ENCODE results near the gene SOX1. TPM values are rescaled to one million over a fixed set of nuclear protein-coding genes. Genes with fewer than 3 reads are reported as not detected.

Gene SOX1
- polyA plus RNA-seq, 4 donors = not detected

DNA sequence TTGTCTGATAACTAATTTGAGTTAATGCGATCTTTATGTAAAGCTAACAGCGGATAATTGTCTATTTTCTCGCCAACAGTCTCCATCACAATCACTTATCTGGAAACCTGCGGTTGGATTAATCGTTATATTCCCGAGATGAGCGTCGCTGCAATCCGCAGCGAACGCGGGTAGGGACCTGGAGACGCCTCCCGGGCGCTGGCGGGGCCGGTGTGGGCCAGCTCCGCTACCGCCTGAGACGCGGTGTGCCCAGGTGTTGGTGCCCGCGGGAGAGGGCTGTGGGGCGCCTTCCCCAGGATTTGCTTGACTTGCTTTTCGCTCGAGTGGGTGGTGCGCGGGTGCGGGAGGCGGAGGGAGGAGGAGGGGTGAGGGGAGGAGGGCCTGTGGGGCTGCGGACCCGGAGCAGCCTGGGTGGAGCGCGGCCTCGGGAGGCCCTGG is 38.3 kb downstream of the SOX1 start:
- DNase-seq (ENCODE audit: low read depth in 4 of 4, low spot score in 2 of 4) = no peak

DNA sequence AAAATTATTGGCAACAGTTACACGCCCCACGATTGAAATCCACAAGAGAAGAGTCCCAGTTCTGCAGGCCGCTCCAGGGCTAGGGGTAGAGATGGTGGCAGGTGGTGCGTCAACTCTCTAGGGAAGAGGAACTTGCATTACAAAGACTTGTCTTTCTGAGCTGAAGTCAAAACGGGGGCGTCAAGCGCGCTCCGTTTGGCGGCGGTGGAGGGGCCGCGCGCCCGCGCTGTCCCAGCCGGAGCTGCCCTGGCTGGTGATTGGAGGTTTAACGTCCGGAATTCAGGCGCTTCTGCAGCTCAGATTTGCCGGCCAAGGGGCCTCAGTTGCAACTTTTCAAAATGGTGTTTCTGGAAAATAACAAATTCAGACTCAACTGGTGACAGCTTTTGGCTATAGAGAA is 38.9 kb downstream of the SOX1 start:
- DNase-seq (ENCODE audit: low read depth in 4 of 4, low spot score in 2 of 4) = no peak

DNA sequence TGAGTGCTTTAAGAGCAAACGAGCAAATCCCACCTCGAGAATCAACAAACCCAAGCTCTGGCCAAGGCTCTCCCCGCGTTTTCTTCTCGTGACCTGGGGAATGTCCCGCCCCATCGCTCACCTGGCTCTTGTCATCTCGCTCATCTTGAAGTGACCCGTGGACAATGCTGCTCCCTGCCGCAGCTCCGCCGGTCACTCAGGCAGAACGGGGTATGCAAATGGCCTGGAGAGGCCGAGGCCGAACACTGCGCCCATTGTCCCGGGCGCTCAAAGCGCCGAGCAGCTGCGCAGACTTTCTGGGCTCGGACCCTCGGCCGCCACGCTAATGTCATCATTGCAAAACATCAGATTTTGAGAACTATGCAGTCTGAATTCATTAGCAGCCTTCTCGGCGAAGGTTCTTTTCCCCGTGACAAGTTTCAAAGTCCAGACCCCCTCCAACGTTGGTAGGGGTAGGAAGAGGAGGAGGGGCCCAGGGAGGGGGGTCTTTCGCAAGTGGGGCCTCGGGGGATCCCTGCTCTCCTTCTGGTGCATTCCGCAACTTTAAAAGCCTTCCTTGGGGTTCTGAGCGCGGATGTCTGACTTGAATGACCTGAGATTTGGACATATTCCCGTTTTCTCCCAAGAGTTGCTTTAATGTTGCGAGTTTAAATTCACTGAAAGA is 39.7 kb downstream of the SOX1 start:
- no peak for DNase-seq (ENCODE audit: low read depth in 4 of 4, low spot score in 2 of 4)

DNA sequence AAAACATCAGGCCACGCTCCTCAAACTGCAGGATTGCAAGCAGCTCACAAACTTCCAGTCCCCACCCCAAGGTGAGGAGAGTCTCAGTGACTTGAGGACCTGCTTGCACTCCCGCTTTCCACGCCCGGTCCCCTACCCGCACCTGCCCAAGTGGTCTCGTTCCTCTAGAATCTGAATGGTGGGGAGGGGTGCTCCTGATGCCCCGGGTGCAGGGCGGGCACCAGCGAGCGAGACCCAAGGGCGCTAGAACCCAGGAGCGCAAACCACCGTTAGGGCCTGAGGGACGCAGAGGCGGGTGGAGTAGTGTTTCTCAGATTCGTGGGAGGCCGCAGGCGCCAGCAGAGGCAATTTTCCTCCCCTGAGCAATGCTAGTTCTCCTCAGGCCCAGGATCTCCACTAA is 40.3 kb downstream of the SOX1 start:
- no peak for DNase-seq (ENCODE audit: low read depth in 4 of 4, low spot score in 2 of 4)

DNA sequence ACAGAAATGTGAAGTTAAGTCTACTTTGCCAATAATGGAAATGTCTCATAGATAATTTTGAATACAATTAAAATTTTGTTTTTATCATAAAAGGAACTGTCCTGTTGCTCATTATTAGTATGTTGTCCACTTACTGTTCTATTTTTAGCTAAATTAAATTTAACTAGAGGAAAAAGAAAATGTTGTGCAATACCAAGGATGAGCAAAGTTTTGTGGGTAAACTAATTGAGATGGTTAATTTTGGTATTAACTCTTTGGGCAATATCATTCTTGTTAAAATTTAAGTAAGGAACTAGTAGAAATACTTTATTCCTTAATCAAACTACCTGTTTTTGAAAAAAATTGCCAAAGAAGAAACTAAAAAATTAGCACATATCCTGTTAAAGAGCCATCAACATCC is 43.5 kb downstream of the SOX1 start:
- DNase-seq (ENCODE audit: low read depth in 4 of 4, low spot score in 2 of 4) = no peak

DNA sequence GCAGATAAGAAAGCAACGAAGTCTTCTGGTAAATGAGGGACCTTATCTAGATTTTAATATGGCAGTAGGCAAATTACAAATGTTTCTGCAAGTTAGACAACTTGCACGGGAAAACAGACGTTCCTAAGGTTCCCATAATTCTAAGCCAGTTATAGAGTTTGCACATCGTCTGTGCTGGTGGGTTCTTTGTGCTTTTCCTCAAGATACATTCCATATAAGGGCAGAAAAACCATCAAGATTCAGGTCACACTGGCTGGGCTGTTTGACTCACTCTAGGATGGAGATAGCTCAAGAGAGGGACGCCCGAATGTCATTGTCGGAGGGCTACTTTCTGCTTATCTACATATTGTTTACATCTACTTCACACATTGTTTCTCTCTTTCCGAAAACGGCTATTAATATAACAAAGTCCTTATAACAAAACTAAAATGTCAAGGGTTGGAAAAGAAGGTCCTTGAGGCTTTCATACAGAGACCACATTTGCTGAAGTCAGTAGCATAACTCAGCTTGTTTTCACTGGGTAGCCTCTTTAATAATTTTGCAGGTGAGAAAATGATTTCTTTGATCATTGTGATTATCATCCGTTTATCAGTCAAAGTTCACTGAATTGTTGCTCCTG is 44.4 kb downstream of the SOX1 start:
- no peak for DNase-seq (ENCODE audit: low read depth in 4 of 4, low spot score in 2 of 4)

DNA sequence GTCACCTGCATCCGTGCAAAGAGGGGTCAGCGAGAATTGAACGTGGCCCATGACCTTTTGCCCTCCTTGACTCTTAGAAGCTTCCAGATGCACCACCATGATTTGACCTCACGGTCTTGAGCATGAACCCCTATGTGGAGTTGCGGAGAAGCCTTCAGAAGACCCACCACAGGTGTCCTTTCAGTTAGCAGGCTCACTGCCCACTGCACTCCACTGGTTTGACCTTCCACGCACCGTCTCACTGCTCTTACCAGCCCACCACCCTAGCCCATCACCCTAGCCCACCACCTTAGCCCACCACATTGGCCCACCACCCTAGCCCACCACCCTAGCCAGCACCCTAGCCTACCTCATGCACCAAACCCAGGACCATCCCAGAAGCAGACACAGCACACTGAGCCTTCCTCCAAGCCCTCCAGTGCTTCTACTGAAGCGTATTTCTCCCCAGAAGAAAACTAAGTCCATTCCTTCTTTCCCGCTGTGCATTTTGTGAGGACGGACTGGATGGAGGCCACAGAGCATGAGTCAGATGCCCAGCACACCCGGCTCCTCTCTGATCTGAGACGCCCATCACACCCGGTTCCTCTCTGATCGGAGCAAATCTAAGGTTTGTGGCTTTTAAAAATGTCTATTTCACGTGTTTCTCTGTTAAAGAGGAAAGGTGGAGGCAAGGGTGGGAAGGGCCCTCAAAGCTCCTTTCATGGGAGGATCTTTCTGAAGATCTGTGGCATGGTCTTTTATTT is 45.8 kb downstream of the SOX1 start:
- DNase-seq (ENCODE audit: low read depth in 4 of 4, low spot score in 2 of 4) = no peak

DNA sequence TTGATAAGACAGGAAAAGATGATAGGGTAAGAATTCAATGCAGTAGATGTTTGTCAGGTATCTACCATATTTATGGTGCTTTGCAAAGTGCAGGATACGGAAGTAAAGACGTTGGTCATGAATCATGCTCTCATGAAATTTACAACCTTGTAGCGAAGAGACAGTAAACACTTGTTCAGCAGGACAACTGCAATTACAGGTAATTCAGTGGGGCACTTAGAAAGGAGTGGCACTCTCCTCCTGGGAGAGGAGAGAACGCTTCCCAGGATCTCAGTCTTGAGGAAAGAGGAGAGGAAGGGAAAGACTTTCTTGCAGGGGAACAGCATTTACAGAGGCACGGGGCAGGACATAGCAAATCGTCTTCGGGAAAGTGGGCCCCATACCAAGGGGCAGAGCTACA is 46.4 kb downstream of the SOX1 start:
- DNase-seq (ENCODE audit: low read depth in 4 of 4, low spot score in 2 of 4) = no peak

DNA sequence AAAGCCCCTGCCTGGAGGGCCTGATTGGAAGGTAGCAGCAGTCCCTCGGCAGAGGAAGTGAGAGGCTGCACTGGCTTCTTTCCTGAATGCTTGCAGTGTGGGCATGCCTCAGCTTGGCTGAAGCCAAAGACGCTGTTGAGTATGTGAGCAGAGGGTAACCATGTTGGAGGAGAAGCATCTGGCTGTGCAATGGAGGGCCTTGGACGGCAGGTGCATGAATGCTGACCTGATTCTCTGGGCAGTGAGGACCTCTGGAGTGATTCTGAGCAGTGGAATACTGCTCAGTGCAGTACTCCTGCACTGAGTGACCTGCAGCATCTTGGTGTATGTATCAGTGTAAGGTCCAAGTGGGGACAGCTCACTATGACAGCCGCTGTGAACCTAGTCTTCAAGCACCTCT is 46.9 kb downstream of the SOX1 start:
- DNase-seq (ENCODE audit: low read depth in 4 of 4, low spot score in 2 of 4) = no peak

DNA sequence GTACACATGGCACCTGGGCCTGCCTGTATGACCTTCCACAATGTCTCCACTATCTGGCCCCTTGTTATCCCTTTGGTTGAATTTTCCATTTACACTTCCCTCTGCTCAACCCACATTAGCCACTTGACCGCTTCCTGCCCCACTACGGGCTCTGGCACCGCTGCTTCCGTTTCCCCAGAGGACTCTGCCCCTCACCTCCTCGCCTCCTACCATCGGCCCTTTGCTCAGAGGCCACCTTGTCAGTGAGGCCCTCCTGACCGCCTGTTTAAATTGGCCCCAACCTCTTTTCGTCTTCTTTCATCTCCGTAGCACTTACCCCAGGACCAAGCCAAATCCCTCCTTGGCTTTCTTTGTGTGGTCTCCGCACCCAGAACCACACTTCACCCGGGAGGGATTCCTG is 47.4 kb downstream of the SOX1 start:
- no peak for DNase-seq (ENCODE audit: low read depth in 4 of 4, low spot score in 2 of 4)

DNA sequence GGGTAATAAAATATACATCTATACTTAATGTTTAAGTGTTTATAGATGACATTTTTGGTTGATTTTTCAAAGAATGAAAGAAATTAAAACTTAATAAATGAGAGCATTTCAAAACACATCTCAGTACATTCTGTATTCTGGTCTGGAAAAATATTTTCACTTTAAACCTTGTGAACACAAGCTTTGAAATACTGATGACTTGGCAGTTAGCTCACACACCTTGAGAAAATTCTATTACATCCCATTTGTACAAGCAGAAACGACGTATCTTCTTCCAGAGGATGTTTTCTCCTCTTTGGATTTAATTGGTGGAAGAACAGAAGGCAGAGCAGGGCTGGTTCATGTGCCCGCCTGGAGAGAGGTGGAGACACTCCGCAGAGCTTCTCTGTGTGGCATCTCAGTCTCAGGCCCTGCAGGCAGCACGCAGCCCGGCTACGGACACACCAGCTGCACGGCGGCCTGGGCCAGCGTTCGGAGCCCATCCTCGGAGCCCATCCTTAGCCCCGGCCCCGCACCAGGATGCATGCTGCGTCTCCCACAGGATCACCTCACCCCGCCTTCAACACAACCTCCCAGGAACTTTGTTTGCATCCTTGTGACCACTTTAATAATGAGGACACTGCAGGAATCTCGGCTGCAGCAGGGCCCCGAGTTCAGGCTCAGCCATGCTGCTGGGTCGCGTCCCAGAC is 48.6 kb downstream of the SOX1 start:
- DNase-seq (ENCODE audit: low read depth in 4 of 4, low spot score in 2 of 4) = no peak

DNA sequence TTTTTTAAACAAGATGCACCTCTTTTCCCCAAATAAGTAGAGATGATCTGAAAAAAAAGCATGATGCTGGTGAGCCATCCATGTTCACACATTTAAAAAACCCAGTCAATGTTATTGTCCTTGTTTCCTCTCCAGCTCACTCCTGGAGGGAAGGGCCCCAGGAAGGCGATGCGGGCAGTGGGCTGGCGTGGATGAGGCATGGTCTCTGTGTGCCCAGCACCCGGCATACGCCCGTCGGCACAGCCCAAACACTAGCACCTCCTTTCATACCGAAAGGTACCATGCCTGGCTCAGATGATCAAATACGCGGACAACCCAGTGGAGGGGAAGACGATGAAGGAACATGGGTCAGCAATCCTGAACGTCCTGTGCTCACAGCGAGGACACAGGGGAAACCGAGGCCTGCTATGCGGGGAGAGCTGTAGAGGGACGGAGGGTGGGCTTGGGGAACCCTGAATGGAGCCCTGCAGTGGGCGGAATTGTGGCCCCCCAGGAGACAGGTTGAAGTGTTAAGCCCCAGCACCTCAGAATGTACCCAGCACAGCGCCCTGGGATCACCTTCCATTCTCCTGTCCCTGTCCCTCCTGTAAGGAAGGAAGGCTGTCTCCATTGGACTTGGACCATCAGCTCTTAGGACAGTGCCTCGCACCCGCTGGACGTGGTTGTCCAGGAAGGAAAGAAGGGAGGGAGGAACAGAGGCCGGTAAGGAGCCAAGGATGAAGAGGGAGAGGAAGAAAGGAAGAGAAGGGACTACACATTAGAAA is 49.4 kb downstream of the SOX1 start:
- no peak for DNase-seq (ENCODE audit: low read depth in 4 of 4, low spot score in 2 of 4)

DNA sequence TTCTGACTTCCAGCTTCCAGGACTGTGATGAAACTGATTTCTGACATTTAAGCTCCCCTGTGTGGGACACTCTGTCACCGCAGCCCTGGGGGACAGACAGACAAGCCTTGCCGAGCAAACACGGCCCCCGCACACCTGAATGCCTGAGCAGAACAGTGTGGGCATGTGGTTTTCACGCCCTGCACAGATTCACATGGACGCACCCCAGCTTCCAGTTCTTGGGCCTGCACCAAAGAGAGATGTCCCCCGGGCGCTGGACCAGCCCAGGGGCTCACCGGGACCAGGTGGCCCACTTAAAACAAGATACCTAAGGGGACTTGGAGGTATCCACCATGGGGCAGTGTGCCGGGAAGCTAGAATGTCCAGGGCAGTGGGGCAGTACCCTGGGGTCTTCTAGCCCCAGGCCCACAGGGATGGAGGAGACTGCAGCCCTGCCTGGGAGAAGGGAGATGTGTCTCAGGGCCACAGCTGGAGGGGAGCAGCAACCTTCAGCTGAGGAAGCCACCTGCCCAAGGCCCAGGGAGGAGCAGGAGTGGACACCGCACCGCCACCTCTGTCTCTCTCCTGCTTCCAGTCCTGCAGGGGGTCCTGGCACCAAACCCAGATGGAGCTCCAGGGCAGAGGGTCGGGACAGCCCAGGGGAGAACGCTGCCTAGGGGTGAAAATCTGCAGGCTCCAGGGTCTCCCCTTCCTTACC is 50.5 kb downstream of the SOX1 start:
- no peak for DNase-seq (ENCODE audit: low read depth in 4 of 4, low spot score in 2 of 4)

DNA sequence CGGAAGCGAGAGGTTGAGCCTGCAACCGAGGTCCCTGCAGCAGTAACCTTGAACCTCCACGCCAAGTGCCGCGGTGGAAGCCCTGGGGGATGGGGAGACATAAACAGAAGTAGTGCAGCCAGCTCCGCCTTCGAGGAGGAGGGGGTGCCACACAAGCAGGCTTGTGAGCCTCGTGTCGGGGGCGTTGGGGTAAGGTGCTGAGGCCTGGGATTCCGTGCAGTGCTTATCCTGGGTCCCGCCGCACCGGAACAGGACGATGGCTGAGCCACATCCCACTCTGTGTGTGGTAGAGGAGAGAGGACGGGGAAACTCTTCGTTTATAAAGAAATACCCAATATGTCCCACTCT is 51.0 kb downstream of the SOX1 start:
- no peak for DNase-seq (ENCODE audit: low read depth in 4 of 4, low spot score in 2 of 4)

DNA sequence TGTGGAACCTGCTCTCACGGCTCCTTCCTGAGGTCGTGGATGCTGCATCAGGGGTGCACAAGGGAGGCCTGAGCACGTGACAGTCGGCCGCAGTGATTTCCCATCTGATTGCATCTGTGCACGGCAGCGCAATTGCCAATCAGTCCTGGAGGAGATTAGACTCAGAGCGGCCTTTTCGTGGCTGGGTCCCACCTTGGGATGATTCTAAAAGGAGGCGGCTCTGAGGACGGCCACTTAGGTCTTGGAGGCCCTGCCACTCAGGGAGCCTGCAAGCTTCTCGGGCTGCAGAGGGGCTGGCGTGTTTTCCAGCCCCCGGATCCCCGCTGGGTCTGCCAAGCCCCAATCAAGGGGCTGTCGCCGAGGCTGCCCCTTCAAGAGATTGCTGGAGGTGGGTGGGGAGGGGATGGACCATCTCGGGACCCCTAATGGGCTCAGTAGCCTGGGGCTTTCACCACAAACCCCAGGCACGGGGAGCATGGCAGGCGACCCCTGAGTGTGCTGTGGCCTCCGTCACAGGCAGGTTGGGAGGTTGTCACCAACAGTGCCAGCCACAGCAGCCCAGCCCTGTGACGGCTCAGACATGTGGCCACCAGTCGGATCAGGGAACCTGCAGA is 51.6 kb downstream of the SOX1 start:
- no peak for DNase-seq (ENCODE audit: low read depth in 4 of 4, low spot score in 2 of 4)

DNA sequence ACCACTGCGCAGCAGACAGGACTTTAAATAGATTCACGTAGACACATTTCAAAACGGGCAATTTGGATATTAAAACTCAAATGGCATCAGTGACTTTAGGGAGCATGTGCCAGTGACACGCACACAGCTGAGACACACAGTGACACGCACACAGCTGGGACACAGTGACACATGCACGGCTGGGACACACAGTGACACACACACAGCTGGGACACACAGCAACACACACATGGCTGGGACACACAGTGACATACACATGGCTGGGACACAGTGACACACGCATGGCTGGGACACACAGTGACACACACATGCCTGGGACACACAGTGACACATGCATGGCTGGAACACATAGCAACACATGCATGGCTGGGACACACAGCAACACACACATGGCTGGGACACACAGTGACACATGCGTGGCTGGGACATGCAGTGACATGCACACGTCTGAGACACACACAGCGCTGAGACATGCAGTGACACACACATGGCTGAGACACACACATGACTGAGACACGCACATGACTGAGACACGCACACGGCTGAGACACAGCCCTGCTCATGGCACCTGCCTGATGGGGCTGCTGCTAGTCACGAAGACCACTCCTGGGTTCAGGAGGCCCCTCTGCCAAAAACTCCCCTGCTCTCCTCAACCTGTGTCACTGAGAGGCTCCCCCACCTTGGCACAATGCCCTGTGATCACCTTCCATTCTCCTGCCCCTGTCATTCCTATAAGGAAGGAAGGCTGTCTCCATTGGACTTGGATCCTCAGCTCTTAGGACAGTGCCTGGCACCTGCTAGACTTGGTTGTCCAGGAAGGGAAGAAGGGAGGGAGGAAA is 52.5 kb downstream of the SOX1 start:
- no peak for DNase-seq (ENCODE audit: low read depth in 4 of 4, low spot score in 2 of 4)

DNA sequence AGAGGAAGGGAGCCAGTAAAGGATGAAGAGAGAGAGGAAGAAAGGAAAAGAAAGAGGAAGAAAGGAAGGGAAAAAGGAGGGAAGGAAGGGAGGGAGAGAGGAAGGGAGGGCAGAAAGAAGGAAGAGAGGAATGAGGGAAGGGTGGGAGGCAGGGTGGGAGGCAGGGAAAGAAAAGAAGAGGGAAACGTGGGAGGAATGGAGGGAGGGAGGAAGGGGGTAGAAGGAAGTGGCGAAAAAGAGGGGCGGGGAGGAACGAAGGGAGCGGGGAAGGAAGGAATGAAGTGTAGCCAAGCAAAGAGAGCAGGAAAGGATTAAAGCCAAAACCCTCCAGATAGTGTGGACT is 53.1 kb downstream of the SOX1 start:
- no peak for DNase-seq (ENCODE audit: low read depth in 4 of 4, low spot score in 2 of 4)
